ENCODE measurements around the gene TAS2R14. TPM values are rescaled to one million over a fixed set of nuclear protein-coding genes. Genes with fewer than 3 reads are reported as not detected.

The TAS2R14 gene
- total and polyA plus RNA-seq, 2 donors from 2014 or later = 0.75 to 3.9 TPM

- Histone ChIP-seq H3K9ac (ENCODE audit: low read length in 3 of 3) (no peak overlapping the region), H3K4me1 (ENCODE audit: control insufficient read depth in 2 of 3, insufficient read depth in 2 of 3, low read depth in 1 of 3, low read length in 3 of 3) (no peaks in the 10 kb centered on the region), H3K9me3 (ENCODE audit: control insufficient read depth in 2 of 3, insufficient read depth in 1 of 3, low read length in 3 of 3) (peaks cover 0 to 2% (median 0%) of the 10 kb centered on the region in 3 donors), H3K27ac (ENCODE audit: low read depth in 2 of 2, low read length in 2 of 2) (no peak overlapping the region), H3K36me3 (ENCODE audit: control insufficient read depth in 2 of 3, insufficient read depth in 3 of 3, low read length in 3 of 3) (no peaks in the 10 kb centered on the region), H3K27me3 (ENCODE audit: control insufficient read depth, insufficient read depth, low read length) (no peaks in the 10 kb centered on the region), H3K4me3 (ENCODE audit: low read length in 3 of 3) (no peak overlapping the region)
- intact Hi-C loops (cut with DNase I) = no loop called here
- TF ChIP-seq, protein P1, sequence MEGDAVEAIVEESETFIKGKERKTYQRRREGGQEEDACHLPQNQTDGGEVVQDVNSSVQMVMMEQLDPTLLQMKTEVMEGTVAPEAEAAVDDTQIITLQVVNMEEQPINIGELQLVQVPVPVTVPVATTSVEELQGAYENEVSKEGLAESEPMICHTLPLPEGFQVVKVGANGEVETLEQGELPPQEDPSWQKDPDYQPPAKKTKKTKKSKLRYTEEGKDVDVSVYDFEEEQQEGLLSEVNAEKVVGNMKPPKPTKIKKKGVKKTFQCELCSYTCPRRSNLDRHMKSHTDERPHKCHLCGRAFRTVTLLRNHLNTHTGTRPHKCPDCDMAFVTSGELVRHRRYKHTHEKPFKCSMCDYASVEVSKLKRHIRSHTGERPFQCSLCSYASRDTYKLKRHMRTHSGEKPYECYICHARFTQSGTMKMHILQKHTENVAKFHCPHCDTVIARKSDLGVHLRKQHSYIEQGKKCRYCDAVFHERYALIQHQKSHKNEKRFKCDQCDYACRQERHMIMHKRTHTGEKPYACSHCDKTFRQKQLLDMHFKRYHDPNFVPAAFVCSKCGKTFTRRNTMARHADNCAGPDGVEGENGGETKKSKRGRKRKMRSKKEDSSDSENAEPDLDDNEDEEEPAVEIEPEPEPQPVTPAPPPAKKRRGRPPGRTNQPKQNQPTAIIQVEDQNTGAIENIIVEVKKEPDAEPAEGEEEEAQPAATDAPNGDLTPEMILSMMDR (IDR thresholded peaks at IDR 0.05; ENCODE audit: borderline replicate concordance, extremely low read depth, insufficient read depth) = no peak
- no peak for FAIRE-seq
- DNase-seq = no peak
Observed at GRCh38 chr12:10957741-10958140, 18.7 kb upstream of the TAS2R14 start.

GRCh38 chr12:10956085-10956484 is 17.0 kb upstream of the TAS2R14 start:
- DNase-seq (no peak), FAIRE-seq (no peak)
- Histone ChIP-seq H3K4me3 (ENCODE audit: low read length in 3 of 3) (no peak overlapping the region), H3K36me3 (ENCODE audit: control insufficient read depth in 2 of 3, insufficient read depth in 3 of 3, low read length in 3 of 3) (no peaks in the 10 kb centered on the region), H3K9me3 (ENCODE audit: control insufficient read depth in 2 of 3, insufficient read depth in 1 of 3, low read length in 3 of 3) (peaks cover 0 to 2% (median 0%) of the 10 kb centered on the region in 3 donors), H3K9ac (ENCODE audit: low read length in 3 of 3) (no peak overlapping the region), H3K4me1 (ENCODE audit: control insufficient read depth in 2 of 3, insufficient read depth in 2 of 3, low read depth in 1 of 3, low read length in 3 of 3) (no peaks in the 10 kb centered on the region), H3K27me3 (ENCODE audit: control insufficient read depth, insufficient read depth, low read length) (no peaks in the 10 kb centered on the region), H3K27ac (ENCODE audit: low read depth in 2 of 2, low read length in 2 of 2) (no peak overlapping the region)
- TF ChIP-seq, protein P1 (IDR thresholded peaks at IDR 0.05; ENCODE audit: borderline replicate concordance, extremely low read depth, insufficient read depth) = no peak
- intact Hi-C loops (cut with DNase I) = no loop called here

DNA sequence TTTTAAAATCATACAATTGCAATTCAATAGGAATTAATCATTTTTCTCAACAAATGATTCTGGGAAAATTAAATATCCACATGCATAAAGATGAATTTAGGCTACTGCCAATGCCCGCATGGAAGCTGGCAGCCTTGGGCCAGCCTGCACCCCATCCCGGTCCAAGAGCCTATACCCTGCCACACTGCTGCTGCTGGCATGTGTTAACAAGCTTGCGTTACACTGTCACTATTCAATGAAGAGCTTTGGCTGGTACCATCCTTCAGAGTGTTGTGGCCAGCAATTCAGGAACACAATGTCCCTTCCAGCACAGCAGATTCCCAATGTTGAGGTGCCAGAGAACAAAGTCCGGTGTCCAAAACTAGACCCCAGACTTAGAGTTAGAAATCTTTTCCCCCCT is 13.6 kb upstream of the TAS2R14 start:
- TF ChIP-seq, protein P1 (IDR thresholded peaks at IDR 0.05; ENCODE audit: borderline replicate concordance, extremely low read depth, insufficient read depth) = no peak

DNA sequence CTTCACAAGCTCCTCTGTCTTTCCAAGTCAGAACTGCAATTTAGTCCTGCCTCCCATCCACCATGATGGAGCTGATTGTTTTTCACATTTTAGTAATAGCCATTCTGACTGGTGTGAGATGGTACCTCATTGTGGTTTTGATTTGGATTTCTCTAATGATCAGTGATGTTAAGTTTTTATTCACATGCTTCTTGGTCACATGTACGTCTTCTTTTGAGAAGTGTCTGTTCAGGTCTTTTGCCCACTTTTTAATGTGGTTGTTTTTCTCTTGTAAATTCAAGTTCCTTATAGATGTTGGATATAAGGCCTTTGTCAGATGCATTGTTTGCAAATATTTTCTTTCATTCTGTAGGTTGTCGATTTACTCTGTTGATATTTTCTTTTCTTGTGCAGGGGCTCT is 4.1 kb upstream of the TAS2R14 start:
- no peaks in the 10 kb centered on the region for H3K4me1 ChIP-seq (ENCODE audit: control insufficient read depth in 2 of 3, insufficient read depth in 2 of 3, low read depth in 1 of 3, low read length in 3 of 3)
- H3K4me3 ChIP-seq (ENCODE audit: low read length in 3 of 3) = no peak overlapping the region
- no peak overlapping the region for H3K27ac ChIP-seq (ENCODE audit: low read depth in 2 of 2, low read length in 2 of 2)
- FAIRE-seq (no peak), DNase-seq (no peak)
- H3K9me3 ChIP-seq (ENCODE audit: control insufficient read depth in 2 of 3, insufficient read depth in 1 of 3, low read length in 3 of 3) = peaks cover 0 to 2% (median 0%) of the 10 kb centered on the region in 3 donors
- H3K36me3 ChIP-seq (ENCODE audit: control insufficient read depth in 2 of 3, insufficient read depth in 3 of 3, low read length in 3 of 3) = no peaks in the 10 kb centered on the region
- intact Hi-C loops (cut with DNase I) = no loop called here
- H3K9ac ChIP-seq (ENCODE audit: low read length in 3 of 3) = no peak overlapping the region
- H3K27me3 ChIP-seq (ENCODE audit: control insufficient read depth, insufficient read depth, low read length) = no peaks in the 10 kb centered on the region
- TF ChIP-seq, protein P1 (IDR thresholded peaks at IDR 0.05; ENCODE audit: borderline replicate concordance, extremely low read depth, insufficient read depth) = no peak

More for the DNA sequence above, 13.6 kb upstream of the TAS2R14 start:
- Histone ChIP-seq H3K27me3 (ENCODE audit: control insufficient read depth, insufficient read depth, low read length) (no peaks in the 10 kb centered on the region), H3K36me3 (ENCODE audit: control insufficient read depth in 2 of 3, insufficient read depth in 3 of 3, low read length in 3 of 3) (no peaks in the 10 kb centered on the region), H3K9me3 (ENCODE audit: control insufficient read depth in 2 of 3, insufficient read depth in 1 of 3, low read length in 3 of 3) (peaks cover 0 to 2% (median 0%) of the 10 kb centered on the region in 3 donors), H3K27ac (ENCODE audit: low read depth in 2 of 2, low read length in 2 of 2) (no peak overlapping the region), H3K4me3 (ENCODE audit: low read length in 3 of 3) (no peak overlapping the region), H3K9ac (ENCODE audit: low read length in 3 of 3) (no peak overlapping the region), H3K4me1 (ENCODE audit: control insufficient read depth in 2 of 3, insufficient read depth in 2 of 3, low read depth in 1 of 3, low read length in 3 of 3) (no peaks in the 10 kb centered on the region)
- DNase-seq (no peak), FAIRE-seq (no peak)
- intact Hi-C loops (cut with DNase I) = no loop called here
